ENCODE data around the gene NCSTN. TPM values are rescaled to one million over a fixed set of nuclear protein-coding genes. Genes with fewer than 3 reads are reported as not detected.

The NCSTN gene
- total and polyA plus RNA-seq, 8 donors: 29.7 to 64.7 (median 49.6) TPM

DNA sequence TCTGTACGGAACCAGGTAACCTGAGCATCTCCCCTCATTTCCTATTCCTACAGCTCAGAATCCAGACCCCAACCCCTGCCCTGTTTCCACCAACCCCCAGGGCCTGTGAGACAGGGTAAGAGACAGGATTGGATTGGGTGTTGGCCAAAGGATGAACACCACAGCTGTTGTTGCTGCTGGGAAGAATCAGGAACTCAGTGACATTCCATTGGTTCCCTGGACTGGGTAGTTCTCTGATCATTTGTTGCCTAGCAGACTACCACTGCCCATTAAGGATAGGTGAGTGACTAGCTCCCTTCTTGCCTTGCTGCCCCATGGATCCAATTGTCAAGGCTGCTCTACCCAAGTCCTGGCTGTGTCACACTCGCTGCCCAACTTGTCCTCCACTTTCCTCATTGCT is 10.0 kb downstream of the NCSTN start:
- H3K4me1 ChIP-seq: no peaks in the 10 kb centered on the region
- DNase-seq: no peak
- TF ChIP-seq, protein P1, sequence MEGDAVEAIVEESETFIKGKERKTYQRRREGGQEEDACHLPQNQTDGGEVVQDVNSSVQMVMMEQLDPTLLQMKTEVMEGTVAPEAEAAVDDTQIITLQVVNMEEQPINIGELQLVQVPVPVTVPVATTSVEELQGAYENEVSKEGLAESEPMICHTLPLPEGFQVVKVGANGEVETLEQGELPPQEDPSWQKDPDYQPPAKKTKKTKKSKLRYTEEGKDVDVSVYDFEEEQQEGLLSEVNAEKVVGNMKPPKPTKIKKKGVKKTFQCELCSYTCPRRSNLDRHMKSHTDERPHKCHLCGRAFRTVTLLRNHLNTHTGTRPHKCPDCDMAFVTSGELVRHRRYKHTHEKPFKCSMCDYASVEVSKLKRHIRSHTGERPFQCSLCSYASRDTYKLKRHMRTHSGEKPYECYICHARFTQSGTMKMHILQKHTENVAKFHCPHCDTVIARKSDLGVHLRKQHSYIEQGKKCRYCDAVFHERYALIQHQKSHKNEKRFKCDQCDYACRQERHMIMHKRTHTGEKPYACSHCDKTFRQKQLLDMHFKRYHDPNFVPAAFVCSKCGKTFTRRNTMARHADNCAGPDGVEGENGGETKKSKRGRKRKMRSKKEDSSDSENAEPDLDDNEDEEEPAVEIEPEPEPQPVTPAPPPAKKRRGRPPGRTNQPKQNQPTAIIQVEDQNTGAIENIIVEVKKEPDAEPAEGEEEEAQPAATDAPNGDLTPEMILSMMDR (IDR thresholded peaks at IDR 0.05): no peak
- no peaks in the 10 kb centered on the region for H3K9me3 ChIP-seq
- H3K4me3 ChIP-seq: no peak overlapping the region
- peaks cover 17 to 86% (median 54%) of the 10 kb centered on the region in 3 donors for H3K36me3 ChIP-seq
- no peaks in the 10 kb centered on the region for H3K27me3 ChIP-seq
- H3K27ac ChIP-seq: no peak overlapping the region
- WGBS, 2 donors: 90 to 91% methylated on average over 2 of the region's 2 CpGs
- ATAC-seq: no peak
- FAIRE-seq: no peak
- intact Hi-C loops (cut with DNase I): no loop called here

DNA sequence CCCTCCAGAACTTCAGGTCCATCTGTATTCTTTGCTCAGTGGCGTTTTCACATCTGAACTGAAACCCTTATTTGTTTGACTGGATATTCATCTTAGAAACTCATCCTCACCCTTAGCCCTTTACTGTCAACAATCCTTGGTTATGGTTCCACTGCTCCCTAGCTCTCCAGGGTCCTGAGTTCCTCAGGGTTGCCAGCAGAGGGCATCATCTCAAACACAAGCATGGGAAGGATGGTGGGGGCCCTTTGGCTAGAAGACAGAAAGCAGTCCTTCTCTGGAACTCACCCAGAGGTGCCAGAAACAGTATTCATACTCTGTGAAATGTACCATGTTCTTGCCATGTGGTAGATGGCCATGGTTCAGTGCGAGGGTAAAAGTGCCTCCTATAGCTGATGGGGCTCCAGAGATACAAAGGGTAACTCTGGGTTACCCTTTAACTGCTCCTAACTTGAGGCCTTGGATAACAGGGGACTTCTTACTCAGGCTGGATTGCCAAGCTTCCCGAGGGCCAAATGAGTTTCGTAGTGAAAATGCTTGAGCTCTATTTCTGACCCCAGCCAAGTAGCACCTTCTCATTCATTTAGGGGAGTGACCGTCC is 11.3 kb downstream of the NCSTN start:
- Histone ChIP-seq H3K36me3 (peaks cover 15 to 81% (median 48%) of the 10 kb centered on the region in 3 donors), H3K9me3 (no peaks in the 10 kb centered on the region), H3K27me3 (no peaks in the 10 kb centered on the region), H3K27ac (no peak overlapping the region), H3K4me3 (no peak overlapping the region), H3K4me1 (no peaks in the 10 kb centered on the region)
- intact Hi-C loops (cut with DNase I): no loop called here
- TF ChIP-seq, protein P1 (IDR thresholded peaks at IDR 0.05): peak in 1 of 4 donors; percentile 9
- peak in 2 of 4 donors; percentile 26 to 42 for ATAC-seq
- WGBS, 2 donors: 76 to 80% methylated on average over 5 of the region's 5 CpGs
- DNase-seq: no peak
- FAIRE-seq: no peak

DNA sequence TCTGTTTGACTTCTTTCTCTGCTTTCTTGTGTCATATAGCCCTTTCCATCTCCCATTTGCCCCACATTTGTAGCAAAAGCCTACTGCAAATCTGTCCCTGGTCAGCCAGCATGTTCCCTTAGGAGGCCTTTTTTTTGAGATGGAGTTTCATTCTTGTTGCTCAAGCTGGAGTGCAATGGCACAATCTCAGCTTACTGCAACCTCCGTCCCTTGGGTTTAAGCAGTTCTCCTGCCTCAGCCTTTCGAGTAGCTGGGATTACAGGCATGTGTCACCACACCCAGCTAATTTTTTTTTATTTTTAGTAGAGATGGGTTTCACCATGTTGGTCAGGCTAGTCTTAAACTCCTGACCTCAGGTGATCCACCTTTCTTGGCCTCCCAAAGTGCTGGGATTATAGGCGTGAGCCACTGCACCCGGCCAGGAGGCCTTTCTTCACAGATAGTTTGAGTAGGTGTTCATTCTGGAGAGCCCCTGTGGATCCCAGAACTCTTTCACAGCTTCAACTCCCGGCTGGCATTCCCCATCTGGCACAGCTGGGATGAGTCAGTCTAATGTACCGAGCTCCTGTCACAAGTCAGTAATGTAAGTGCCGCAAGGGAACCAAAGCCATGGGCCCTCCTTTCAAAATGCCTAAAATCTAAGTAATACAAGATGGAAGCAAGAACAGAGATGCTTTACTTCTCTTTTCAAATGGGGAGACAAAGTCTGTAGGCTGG is 14.3 kb downstream of the NCSTN start:
- no peak for FAIRE-seq
- TF ChIP-seq, protein P1 (IDR thresholded peaks at IDR 0.05): no peak
- no peak for ATAC-seq
- DNase-seq: no peak
- Histone ChIP-seq H3K9me3 (no peaks in the 10 kb centered on the region), H3K4me3 (no peak overlapping the region), H3K4me1 (no peaks in the 10 kb centered on the region), H3K36me3 (peaks cover 3 to 52% (median 31%) of the 10 kb centered on the region in 3 donors), H3K27ac (no peak overlapping the region), H3K27me3 (no peaks in the 10 kb centered on the region)
- intact Hi-C loops (cut with DNase I): no loop called here
- WGBS, 2 donors: 87 to 88% methylated on average over 7 of the region's 7 CpGs

DNA sequence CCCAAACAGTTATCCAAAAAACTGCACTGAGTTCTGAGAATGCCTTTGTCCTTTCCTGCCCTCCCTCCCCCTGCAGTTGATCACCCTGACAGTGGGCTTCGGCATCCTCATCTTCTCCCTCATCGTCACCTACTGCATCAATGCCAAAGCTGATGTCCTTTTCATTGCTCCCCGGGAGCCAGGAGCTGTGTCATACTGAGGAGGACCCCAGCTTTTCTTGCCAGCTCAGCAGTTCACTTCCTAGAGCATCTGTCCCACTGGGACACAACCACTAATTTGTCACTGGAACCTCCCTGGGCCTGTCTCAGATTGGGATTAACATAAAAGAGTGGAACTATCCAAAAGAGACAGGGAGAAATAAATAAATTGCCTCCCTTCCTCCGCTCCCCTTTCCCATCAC is 14.9 kb downstream of the NCSTN start:
- H3K4me1 ChIP-seq: no peaks in the 10 kb centered on the region
- no peak for ATAC-seq
- WGBS, 2 donors: 88 to 92% methylated on average over 4 of the region's 4 CpGs
- no peaks in the 10 kb centered on the region for H3K9me3 ChIP-seq
- TF ChIP-seq, protein P1 (IDR thresholded peaks at IDR 0.05): no peak
- intact Hi-C loops (cut with DNase I): no loop called here
- no peaks in the 10 kb centered on the region for H3K27me3 ChIP-seq
- peaks cover 3 to 45% (median 24%) of the 10 kb centered on the region in 3 donors for H3K36me3 ChIP-seq
- H3K4me3 ChIP-seq: no peak overlapping the region
- DNase-seq: peak in 1 of 6 donors; percentile 2
- FAIRE-seq: no peak
- no peak overlapping the region for H3K27ac ChIP-seq

All from pancreas (tissue), 10 donors.